BE2C (cell line): ENCODE data around the gene TBX4.

Experiments
- DNase-seq: peaks from one replicate; pipeline ENCODE4 v3.0.0-alpha.2; 2020
- H3K27me3 ChIP-seq: fragments of 250-450 bp; sonication (Bioruptor Pico); 2 replicates; pipeline ENCODE4 v1.5.1; 2020; ENCODE audit warnings: mild to moderate bottlenecking
- H3K36me3 ChIP-seq: fragments of 250-450 bp; sonication (Bioruptor Pico); 2 replicates; pipeline ENCODE4 v1.5.1; 2020; ENCODE audit warnings: mild to moderate bottlenecking
- H3K4me1 ChIP-seq: fragments of 250-450 bp; sonication (Bioruptor Pico); 2 replicates; pipeline ENCODE4 v1.5.1; 2020
- H3K4me3 ChIP-seq: 2 replicates; pipeline ENCODE4 v1.5.1; 2011; ENCODE audit warnings: low read depth, low read length
- H3K9me3 ChIP-seq: fragments of 250-450 bp; sonication (Bioruptor Pico); 2 replicates; pipeline ENCODE4 v1.5.1; 2020
- TF ChIP-seq, protein P1 (sequence below): IDR thresholded peaks from 2 replicates; pipeline ENCODE4 v1.5.1; 2012; ENCODE audit warnings: mild to moderate bottlenecking, low read depth, low read length

TBX4 gene

DNA sequence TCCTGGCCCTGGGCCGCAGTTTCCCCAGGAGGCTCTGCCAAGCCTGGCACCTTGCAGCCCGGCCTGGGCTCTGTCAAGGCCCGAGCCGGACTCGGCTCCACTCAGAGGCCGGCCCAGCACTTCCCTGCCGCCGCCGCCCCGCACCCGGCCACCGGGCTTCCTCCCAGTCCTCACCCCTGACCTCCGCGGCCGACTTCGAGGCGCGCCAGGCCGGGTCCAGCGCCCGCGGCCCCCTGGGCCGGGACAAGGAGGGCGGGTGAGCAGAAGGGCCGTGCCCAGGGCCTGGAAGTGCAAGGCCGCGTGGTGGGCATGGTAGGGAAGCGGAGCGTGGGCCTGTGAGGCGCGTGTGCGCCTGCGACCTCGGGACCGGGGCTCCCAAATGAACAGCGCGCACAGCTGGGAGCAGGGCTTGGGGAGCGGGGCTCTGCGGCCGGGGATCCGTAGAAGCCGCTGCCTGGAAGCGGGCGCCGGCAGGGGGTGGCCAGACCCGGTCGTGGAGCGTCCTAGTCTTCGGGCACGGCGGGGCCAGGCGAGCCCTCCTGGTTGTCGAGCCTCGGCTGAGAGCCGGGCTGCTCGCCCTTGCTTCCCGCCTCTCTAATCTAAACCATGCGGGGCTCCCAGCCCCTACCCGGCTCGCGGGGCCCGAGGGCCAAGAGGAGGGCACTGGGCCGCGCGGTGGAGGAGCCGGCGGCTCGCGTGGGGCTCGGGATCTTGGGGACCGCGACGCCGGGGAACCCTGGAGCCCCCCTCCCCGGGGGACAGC lies 503 bp upstream of the TBX4 start:
- Histone ChIP-seq H3K36me3 (no peaks in the 10 kb centered on the region), H3K27me3 (no peaks in the 10 kb centered on the region)

DNA sequence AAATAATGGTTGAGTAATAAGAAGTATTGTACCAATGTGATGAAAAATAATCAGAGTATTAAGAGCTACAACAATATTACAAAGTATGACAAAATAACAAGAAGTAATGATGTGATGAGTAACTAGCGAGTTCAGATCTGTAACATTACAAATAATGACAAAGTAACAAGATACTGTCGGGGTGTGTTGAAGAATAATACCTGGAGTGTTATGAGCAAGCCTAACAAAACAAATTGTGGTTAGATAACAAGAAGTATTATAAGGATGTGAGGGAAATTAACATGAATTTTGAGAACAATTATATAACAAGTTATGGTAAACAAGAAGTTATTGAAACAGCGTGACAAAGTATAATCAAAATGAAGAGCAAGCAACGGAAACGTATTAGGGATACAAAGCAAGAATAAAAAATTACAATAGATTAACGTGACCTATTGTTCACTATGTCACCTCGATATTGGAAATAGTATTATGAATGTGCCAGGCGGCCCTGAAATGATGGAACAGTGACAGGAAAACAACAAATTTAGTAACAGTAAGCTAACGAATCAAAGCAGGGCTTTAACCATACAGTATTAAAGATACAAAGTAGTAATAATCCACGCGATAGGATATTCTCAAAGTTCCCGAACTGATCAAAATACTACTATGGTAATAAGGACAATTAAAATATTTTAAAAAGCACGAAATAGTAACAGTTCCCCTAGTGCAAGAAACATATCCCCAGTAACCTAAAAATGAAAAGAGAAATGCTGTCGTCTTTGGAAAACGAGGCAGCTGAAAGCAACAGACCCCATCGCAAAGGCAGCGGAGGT lies 1.6 kb downstream of the TBX4 start:
- Histone ChIP-seq H3K4me3 (no peak overlapping the region), H3K9me3 (no peaks in the 10 kb centered on the region), H3K27me3 (no peaks in the 10 kb centered on the region), H3K4me1 (no peaks in the 10 kb centered on the region), H3K36me3 (no peaks in the 10 kb centered on the region)
- DNase-seq, result no peak
- TF ChIP-seq, protein P1, sequence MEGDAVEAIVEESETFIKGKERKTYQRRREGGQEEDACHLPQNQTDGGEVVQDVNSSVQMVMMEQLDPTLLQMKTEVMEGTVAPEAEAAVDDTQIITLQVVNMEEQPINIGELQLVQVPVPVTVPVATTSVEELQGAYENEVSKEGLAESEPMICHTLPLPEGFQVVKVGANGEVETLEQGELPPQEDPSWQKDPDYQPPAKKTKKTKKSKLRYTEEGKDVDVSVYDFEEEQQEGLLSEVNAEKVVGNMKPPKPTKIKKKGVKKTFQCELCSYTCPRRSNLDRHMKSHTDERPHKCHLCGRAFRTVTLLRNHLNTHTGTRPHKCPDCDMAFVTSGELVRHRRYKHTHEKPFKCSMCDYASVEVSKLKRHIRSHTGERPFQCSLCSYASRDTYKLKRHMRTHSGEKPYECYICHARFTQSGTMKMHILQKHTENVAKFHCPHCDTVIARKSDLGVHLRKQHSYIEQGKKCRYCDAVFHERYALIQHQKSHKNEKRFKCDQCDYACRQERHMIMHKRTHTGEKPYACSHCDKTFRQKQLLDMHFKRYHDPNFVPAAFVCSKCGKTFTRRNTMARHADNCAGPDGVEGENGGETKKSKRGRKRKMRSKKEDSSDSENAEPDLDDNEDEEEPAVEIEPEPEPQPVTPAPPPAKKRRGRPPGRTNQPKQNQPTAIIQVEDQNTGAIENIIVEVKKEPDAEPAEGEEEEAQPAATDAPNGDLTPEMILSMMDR, result no peak

More for the DNA sequence above, 503 bp upstream of the TBX4 start:
- TF ChIP-seq, protein P1, result no peak
- H3K4me3 ChIP-seq, result no peak overlapping the region
- no peaks in the 10 kb centered on the region for H3K4me1 ChIP-seq
- DNase-seq, result no peak
- no peaks in the 10 kb centered on the region for H3K9me3 ChIP-seq

DNA sequence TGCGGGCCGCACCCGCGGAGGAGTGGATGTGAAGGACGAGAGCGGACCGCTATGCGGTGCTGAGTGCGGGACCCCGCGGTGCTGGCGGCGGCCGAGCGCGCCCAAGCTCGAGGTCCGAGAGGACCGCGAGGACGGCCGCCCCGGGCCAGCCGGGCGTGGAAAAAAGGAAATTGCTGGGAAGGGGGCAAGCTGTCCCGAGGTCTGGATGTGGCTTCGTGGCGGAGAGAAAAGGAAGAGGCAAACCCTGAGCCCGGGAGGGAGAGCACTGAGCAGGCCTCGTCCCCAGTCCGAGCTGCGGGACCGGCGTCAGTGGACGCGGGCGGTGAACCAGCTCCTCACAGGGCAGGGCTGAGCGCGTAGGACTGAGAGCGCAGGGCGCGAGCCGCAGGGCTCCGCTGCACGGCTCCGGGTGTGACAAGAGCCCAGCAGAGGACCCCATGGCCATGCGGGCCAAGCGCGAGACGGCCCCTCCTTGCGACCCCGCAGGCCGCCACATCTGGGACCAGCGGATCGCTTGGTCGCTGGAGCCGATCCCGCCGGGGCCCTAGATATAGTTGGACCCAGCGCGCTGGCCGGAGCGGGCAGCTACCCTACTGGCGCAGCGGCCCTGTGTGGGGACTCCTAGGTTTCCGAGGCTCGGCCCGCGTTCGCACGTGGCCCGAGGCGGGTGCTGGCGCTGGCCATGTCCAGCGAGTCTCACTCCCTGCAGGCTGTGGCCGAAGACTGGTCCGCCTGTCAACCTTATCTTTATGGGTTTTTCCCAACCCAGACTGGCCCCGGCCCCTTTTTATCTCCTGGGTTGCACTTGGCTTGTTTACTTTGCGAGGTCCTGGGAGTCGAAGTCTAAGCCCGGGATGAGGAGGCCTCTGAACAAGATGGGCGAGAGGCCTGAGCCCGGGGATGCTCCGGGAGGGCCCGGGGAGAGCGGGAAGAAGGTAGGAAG lies 2.4 kb downstream of the TBX4 start:
- Histone ChIP-seq H3K4me3 (no peak overlapping the region), H3K4me1 (no peaks in the 10 kb centered on the region), H3K36me3 (no peaks in the 10 kb centered on the region), H3K9me3 (no peaks in the 10 kb centered on the region), H3K27me3 (no peaks in the 10 kb centered on the region)
- TF ChIP-seq, protein P1, result no peak
- no peak for DNase-seq

DNA sequence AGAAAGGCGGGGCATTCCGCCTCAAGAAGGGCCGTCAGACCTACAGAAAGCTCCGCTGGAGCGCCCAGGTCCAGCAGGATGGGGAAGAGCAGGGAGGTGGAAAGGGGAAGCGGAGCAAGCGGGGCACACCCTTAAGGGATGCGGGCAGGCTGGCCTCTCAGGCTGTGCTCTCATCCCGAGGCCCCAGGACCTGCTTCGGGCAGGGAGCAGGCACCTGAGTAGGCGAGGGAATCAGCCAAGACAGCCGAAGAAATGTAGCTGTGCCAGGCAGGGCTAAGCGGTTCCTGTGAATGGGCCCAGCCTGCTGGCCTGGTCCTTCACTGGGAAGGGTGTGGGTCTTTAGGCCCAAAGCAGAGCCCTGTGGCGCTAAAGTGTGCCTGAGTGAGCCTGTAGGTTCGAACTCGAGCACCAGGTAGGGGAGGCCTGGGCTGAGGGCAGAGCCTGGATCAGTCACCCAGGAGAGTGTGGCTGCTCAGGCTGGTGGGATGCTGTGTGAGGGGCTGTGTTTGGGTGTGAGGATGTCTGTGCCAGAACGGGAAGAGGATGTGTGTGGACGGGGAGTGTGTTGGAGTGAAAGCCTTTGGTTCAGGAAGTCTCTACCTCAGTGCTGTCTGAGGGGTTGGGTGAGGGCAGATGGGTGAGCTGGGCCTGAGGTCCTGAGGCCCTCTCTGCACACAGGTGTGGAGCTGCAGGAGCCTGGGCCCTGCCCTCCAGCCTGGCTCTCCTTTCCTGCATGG lies 3.3 kb downstream of the TBX4 start:
- DNase-seq, result no peak
- H3K36me3 ChIP-seq, result no peaks in the 10 kb centered on the region
- no peak overlapping the region for H3K4me3 ChIP-seq
- TF ChIP-seq, protein P1, result no peak
- H3K9me3 ChIP-seq, result no peaks in the 10 kb centered on the region
- H3K4me1 ChIP-seq, result no peaks in the 10 kb centered on the region
- no peaks in the 10 kb centered on the region for H3K27me3 ChIP-seq

DNA sequence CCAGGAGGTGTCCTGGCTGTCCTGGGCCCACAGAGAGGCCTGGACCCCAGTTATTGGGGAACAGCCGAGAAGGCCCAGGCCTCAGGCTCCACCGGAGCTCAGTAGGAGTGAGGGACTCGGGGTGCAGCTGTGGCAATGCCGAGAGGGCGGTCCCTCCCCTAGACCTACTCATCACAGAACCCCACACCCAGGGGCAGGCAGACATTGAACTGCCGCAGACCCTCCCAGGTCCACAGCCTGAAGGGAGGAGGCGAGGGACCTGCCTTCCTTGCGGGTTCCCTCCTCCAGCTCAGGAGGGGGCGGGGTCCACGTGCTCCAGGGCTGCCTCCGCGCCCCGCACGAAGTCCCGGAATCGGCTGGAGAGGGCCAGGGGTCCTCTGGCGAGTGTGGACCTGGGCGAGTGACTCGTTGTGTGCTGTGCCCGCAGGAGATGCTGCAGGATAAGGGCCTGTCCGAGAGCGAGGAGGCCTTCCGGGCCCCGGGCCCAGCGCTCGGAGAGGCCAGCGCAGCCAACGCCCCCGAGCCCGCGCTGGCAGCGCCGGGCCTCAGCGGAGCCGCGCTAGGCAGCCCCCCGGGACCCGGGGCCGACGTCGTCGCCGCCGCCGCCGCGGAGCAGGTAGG lies 3.9 kb downstream of the TBX4 start:
- H3K4me3 ChIP-seq, result no peak overlapping the region

More for the DNA sequence above, 3.9 kb downstream of the TBX4 start:
- Histone ChIP-seq H3K9me3 (no peaks in the 10 kb centered on the region; the same call in 1 of the 2 replicates), H3K27me3 (no peaks in the 10 kb centered on the region), H3K4me1 (no peaks in the 10 kb centered on the region), H3K36me3 (no peaks in the 10 kb centered on the region)
- DNase-seq, result no peak
- TF ChIP-seq, protein P1, result no peak
